WTC11 (cell line): ENCODE data around the gene FBN2. TPM values are rescaled to one million over a fixed set of nuclear protein-coding genes. Genes with fewer than 3 reads are reported as not detected.
"Not testable (repeated sequence)": the region's sequence is repeated elsewhere in the genome, so short reads cannot be mapped to it uniquely, and the experiment has no call there.

Experiments used
- ATAC-seq: fragments of 200-7000 bp; cut with Tn5 transposase; 2 replicates; pipeline ENCODE4 v1.10.0; 2021; ENCODE audit warnings: mild to moderate bottlenecking, moderate library complexity
- CTCF ChIA-PET: fragments of 300-600 bp; sonication (Branson Sonifier 250); formaldehyde crosslinking; loops from one replicate; lab custom pipeline; 2021; ENCODE audit warnings: antibody characterized with exemption; lab: Charles Lee
- POLR2A ChIA-PET: fragments of 350-600 bp; sonication (Branson Sonifier 250); formaldehyde crosslinking; loops from one replicate; lab custom pipeline; 2021; ENCODE audit warnings: antibody characterized with exemption; lab: Charles Lee
- DNase-seq: peaks from one replicate; pipeline ENCODE4 v3.0.0; 2021; ENCODE audit warnings: low spot score
- H3K27ac Mint-ChIP-seq: 2 replicates; pipeline ENCODE4 v1.8.0; 2021; ENCODE audit warnings: mixed read lengths
- H3K27me3 Mint-ChIP-seq: 2 replicates; pipeline ENCODE4 v1.8.0; 2021; ENCODE audit warnings: low read depth, mild to moderate bottlenecking, moderate library complexity, mixed read lengths
- H3K36me3 Mint-ChIP-seq: 2 replicates; pipeline ENCODE4 v1.8.0; 2021; ENCODE audit warnings: mixed read lengths
- H3K4me1 Mint-ChIP-seq: 2 replicates; pipeline ENCODE4 v1.8.0; 2022; ENCODE audit warnings: mixed read lengths
- H3K4me3 Mint-ChIP-seq: 2 replicates; pipeline ENCODE4 v1.8.0; 2021; ENCODE audit warnings: mild to moderate bottlenecking, moderate library complexity, mixed read lengths
- H3K9me3 Mint-ChIP-seq: 2 replicates; pipeline ENCODE4 v1.8.0; 2021; ENCODE audit warnings: mixed read lengths
- AR ChIP-seq: fragments of 250-450 bp; sonication (Bioruptor Pico); IDR thresholded peaks from 2 replicates; pipeline ENCODE4 v1.9.0; 2021; ENCODE audit warnings: mild to moderate bottlenecking
- ERG ChIP-seq: fragments of 250-450 bp; sonication (Bioruptor Pico); IDR thresholded peaks from 2 replicates; pipeline ENCODE4 v1.8.0; 2021; ENCODE audit warnings: mild to moderate bottlenecking
- FOXP1 ChIP-seq: sonication (generic); formaldehyde crosslinking; IDR thresholded peaks from 2 replicates; pipeline ENCODE4 v1.8.0; 2022; ENCODE audit warnings: missing genetic modification reagents, mild to moderate bottlenecking, moderate library complexity, borderline replicate concordance
- GRHL2 ChIP-seq: fragments of 250-450 bp; sonication (Bioruptor Pico); IDR thresholded peaks from 2 replicates; pipeline ENCODE4 v1.8.0; 2022; ENCODE audit warnings: mild to moderate bottlenecking, moderate library complexity; ENCODE audit not compliant: insufficient replicate concordance, severe bottlenecking
- GTF2I ChIP-seq: fragments of 250-450 bp; sonication (Bioruptor Pico); conservative IDR thresholded peaks from 2 replicates; pipeline ENCODE4 v1.4.0; 2021; ENCODE audit warnings: mild to moderate bottlenecking
- HMGA2 ChIP-seq: fragments of 250-450 bp; sonication (Bioruptor Pico); IDR thresholded peaks from 2 replicates; pipeline ENCODE4 v1.4.0; 2021; ENCODE audit warnings: mild to moderate bottlenecking, moderate library complexity
- JUN ChIP-seq: sonication (generic); formaldehyde crosslinking; IDR thresholded peaks from 2 replicates; pipeline ENCODE4 v1.8.0; 2023; ENCODE audit warnings: mild to moderate bottlenecking, missing genetic modification reagents
- NR2C2 ChIP-seq: sonication (generic); formaldehyde crosslinking; IDR thresholded peaks from 2 replicates; pipeline ENCODE4 v1.8.0; 2022; ENCODE audit warnings: mild to moderate bottlenecking, missing genetic modification reagents
- NR3C1 ChIP-seq: sonication (generic); formaldehyde crosslinking; conservative IDR thresholded peaks from 2 replicates; pipeline ENCODE4 v1.8.1; 2023; ENCODE audit warnings: low read depth, mild to moderate bottlenecking, missing genetic modification reagents
- RELA ChIP-seq: sonication (generic); formaldehyde crosslinking; IDR thresholded peaks from 2 replicates; pipeline ENCODE4 v1.8.1; 2022; ENCODE audit warnings: missing genetic modification reagents, mild to moderate bottlenecking, borderline replicate concordance
- SMAD3 ChIP-seq: sonication (generic); formaldehyde crosslinking; IDR thresholded peaks from 2 replicates; pipeline ENCODE4 v1.8.0; 2022; ENCODE audit warnings: missing genetic modification reagents, mild to moderate bottlenecking, borderline replicate concordance
- SOX15 ChIP-seq: fragments of 250-450 bp; sonication (Bioruptor Pico); IDR thresholded peaks from 2 replicates; pipeline ENCODE4 v1.9.0; 2021; ENCODE audit warnings: mild to moderate bottlenecking
- USF1 ChIP-seq: sonication (generic); formaldehyde crosslinking; IDR thresholded peaks from 2 replicates; pipeline ENCODE4 v1.8.0; 2022; ENCODE audit warnings: mild to moderate bottlenecking, missing genetic modification reagents
- ZNF121 ChIP-seq: sonication (generic); formaldehyde crosslinking; IDR thresholded peaks from 2 replicates; pipeline ENCODE4 v1.8.0; 2023; ENCODE audit warnings: missing genetic modification reagents
- ZNF232 ChIP-seq: sonication (generic); formaldehyde crosslinking; IDR thresholded peaks from 2 replicates; pipeline ENCODE4 v1.8.0; 2022; ENCODE audit warnings: mild to moderate bottlenecking, missing genetic modification reagents
- ZNF317 ChIP-seq: sonication (generic); formaldehyde crosslinking; IDR thresholded peaks from 2 replicates; pipeline ENCODE4 v1.8.1; 2023; ENCODE audit warnings: low read depth, mild to moderate bottlenecking, moderate library complexity, missing genetic modification reagents, borderline replicate concordance
- ZNF416 ChIP-seq: fragments of 250-450 bp; sonication (Bioruptor Pico); IDR thresholded peaks from 2 replicates; pipeline ENCODE4 v1.9.0; 2021; ENCODE audit warnings: mild to moderate bottlenecking, inconsistent platforms
- total RNA-seq: library from RNA; stranded (reverse); gene quantifications from 3 replicates; pipeline ENCODE4 v1.2.3, GENCODE V29; 2021
- TF ChIP-seq, protein P1 (sequence below): sonication (generic); formaldehyde crosslinking; IDR thresholded peaks from 2 replicates; pipeline ENCODE4 v1.8.1; 2023; ENCODE audit warnings: mild to moderate bottlenecking, missing genetic modification reagents, moderate library complexity
- TF ChIP-seq, protein P2 (sequence below): sonication (generic); formaldehyde crosslinking; IDR thresholded peaks from 2 replicates; pipeline ENCODE4 v1.8.1; 2022; ENCODE audit warnings: low read depth, mild to moderate bottlenecking, moderate library complexity, missing genetic modification reagents, borderline replicate concordance
- TF ChIP-seq, protein P3 (sequence below): sonication (generic); formaldehyde crosslinking; IDR thresholded peaks from 2 replicates; pipeline ENCODE4 v1.8.1; 2022; ENCODE audit warnings: mild to moderate bottlenecking, moderate library complexity, missing genetic modification reagents
- TF ChIP-seq, protein P4 (sequence below): sonication (generic); formaldehyde crosslinking; IDR thresholded peaks from 2 replicates; pipeline ENCODE4 v1.8.1; 2022; ENCODE audit warnings: missing genetic modification reagents, borderline replicate concordance
- TF ChIP-seq, protein P5 (sequence below): sonication (generic); formaldehyde crosslinking; IDR thresholded peaks from 2 replicates; pipeline ENCODE4 v1.8.1; 2023; ENCODE audit warnings: mild to moderate bottlenecking, missing genetic modification reagents

The FBN2 gene
- total RNA-seq, 1 experiment from 2014 or later, result 56.7 TPM

- H3K27ac Mint-ChIP-seq, result no peak overlapping the region
- H3K4me1 Mint-ChIP-seq, result no peaks in the 10 kb centered on the region
- H3K36me3 Mint-ChIP-seq, result peaks cover 36% of the 10 kb centered on the region
- POLR2A ChIA-PET, result no interaction called here
- peaks cover 6% of the 10 kb centered on the region; the same call in 1 of the 2 replicates for H3K9me3 Mint-ChIP-seq
- no peak for DNase-seq
- CTCF ChIA-PET, result no interaction called here
- TF ChIP-seq ERG (no peak), NR3C1 (no peak), ZNF317 (CRISPR knock-in tag) (no peak), RELA (CRISPR knock-in tag) (no peak), SMAD3 (CRISPR knock-in tag) (no peak), ZNF416 (no peak), JUN (CRISPR knock-in tag) (no peak)
- TF ChIP-seq, protein P1, sequence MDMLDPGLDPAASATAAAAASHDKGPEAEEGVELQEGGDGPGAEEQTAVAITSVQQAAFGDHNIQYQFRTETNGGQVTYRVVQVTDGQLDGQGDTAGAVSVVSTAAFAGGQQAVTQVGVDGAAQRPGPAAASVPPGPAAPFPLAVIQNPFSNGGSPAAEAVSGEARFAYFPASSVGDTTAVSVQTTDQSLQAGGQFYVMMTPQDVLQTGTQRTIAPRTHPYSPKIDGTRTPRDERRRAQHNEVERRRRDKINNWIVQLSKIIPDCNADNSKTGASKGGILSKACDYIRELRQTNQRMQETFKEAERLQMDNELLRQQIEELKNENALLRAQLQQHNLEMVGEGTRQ (CRISPR knock-in tag), result no peak
- TF ChIP-seq, protein P2, sequence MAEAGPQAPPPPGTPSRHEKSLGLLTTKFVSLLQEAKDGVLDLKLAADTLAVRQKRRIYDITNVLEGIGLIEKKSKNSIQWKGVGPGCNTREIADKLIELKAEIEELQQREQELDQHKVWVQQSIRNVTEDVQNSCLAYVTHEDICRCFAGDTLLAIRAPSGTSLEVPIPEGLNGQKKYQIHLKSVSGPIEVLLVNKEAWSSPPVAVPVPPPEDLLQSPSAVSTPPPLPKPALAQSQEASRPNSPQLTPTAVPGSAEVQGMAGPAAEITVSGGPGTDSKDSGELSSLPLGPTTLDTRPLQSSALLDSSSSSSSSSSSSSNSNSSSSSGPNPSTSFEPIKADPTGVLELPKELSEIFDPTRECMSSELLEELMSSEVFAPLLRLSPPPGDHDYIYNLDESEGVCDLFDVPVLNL (CRISPR knock-in tag), result no peak
- no peak for ATAC-seq
- H3K27me3 Mint-ChIP-seq, result no peaks in the 10 kb centered on the region
- H3K4me3 Mint-ChIP-seq, result no peak overlapping the region
These were observed 209.6 kb downstream of the FBN2 start for GRCh38 chr5:128328446-128328845.

DNA sequence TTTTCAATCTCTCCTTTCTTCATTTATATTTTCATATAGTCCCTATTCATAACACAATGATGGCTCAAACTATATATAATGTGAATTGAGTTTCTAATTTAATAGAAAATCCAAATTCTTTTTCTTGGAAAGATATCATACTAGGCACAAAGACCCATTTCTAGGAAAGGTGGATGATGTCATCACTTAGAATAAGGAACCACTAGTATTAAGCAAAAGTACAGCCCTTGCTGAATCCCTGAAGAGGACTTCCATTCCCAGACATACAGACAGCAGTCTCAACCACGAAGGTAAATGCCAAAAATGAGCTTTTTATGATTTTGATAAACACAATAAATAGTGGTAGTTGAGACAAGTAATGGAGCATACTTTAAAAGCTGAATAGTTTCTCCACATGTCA is 210.0 kb downstream of the FBN2 start:
- Mint-ChIP-seq H3K27me3 (no peaks in the 10 kb centered on the region), H3K9me3 (peaks cover 6% of the 10 kb centered on the region; the same call in 1 of the 2 replicates), H3K27ac (no peak overlapping the region), H3K36me3 (peaks cover 36% of the 10 kb centered on the region), H3K4me3 (no peak overlapping the region), H3K4me1 (no peaks in the 10 kb centered on the region)
- ChIA-PET POLR2A (no interaction called here), CTCF (no interaction called here)
- no peak for DNase-seq
- TF ChIP-seq USF1 (CRISPR knock-in tag) (no peak), RELA (CRISPR knock-in tag) (no peak), HMGA2 (CRISPR knock-in tag) (no peak), AR (CRISPR knock-in tag) (no peak), FOXP1 (CRISPR knock-in tag) (no peak), ZNF232 (no peak), NR2C2 (CRISPR knock-in tag) (no peak), GTF2I (CRISPR knock-in tag) (no peak), GRHL2 (CRISPR knock-in tag) (no peak), ZNF121 (CRISPR knock-in tag) (no peak), SOX15 (CRISPR knock-in tag) (no peak)
- TF ChIP-seq, protein P3, sequence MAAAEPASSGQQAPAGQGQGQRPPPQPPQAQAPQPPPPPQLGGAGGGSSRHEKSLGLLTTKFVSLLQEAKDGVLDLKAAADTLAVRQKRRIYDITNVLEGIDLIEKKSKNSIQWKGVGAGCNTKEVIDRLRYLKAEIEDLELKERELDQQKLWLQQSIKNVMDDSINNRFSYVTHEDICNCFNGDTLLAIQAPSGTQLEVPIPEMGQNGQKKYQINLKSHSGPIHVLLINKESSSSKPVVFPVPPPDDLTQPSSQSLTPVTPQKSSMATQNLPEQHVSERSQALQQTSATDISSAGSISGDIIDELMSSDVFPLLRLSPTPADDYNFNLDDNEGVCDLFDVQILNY (CRISPR knock-in tag), result no peak
- TF ChIP-seq, protein P1 (CRISPR knock-in tag), result no peak
- TF ChIP-seq, protein P4, sequence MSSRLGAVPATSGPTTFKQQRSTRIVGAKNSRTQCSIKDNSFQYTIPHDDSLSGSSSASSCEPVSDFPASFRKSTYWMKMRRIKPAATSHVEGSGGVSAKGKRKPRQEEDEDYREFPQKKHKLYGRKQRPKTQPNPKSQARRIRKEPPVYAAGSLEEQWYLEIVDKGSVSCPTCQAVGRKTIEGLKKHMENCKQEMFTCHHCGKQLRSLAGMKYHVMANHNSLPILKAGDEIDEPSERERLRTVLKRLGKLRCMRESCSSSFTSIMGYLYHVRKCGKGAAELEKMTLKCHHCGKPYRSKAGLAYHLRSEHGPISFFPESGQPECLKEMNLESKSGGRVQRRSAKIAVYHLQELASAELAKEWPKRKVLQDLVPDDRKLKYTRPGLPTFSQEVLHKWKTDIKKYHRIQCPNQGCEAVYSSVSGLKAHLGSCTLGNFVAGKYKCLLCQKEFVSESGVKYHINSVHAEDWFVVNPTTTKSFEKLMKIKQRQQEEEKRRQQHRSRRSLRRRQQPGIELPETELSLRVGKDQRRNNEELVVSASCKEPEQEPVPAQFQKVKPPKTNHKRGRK, result no peak
- TF ChIP-seq, protein P5, sequence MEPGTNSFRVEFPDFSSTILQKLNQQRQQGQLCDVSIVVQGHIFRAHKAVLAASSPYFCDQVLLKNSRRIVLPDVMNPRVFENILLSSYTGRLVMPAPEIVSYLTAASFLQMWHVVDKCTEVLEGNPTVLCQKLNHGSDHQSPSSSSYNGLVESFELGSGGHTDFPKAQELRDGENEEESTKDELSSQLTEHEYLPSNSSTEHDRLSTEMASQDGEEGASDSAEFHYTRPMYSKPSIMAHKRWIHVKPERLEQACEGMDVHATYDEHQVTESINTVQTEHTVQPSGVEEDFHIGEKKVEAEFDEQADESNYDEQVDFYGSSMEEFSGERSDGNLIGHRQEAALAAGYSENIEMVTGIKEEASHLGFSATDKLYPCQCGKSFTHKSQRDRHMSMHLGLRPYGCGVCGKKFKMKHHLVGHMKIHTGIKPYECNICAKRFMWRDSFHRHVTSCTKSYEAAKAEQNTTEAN, result no peak
- no peak for ATAC-seq

DNA sequence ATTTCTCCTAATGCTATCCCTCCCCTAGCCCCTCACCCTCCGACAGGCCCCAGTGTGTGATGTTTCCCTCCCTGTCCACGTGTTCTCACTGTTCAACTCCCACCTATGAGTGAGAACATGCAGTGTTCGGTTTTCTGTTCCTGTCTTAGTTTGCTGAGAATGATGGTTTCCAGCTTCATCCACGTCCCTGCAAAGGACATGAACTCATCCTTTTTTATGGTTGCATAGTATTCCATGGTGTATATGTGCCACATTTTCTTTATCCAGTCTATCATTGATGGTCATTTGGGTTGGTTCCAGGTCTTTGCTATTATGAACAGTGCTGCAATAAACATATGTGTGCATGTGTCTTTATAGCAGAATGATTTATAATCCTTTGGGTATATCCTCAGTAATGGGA is 216.6 kb downstream of the FBN2 start:
- CTCF ChIA-PET, POLR2A ChIA-PET: not testable (repeated sequence)

More for the DNA sequence above, 216.6 kb downstream of the FBN2 start:
- not testable (repeated sequence) for H3K36me3 Mint-ChIP-seq, H3K27ac Mint-ChIP-seq, ATAC-seq, H3K27me3 Mint-ChIP-seq, H3K4me1 Mint-ChIP-seq, DNase-seq, H3K9me3 Mint-ChIP-seq, H3K4me3 Mint-ChIP-seq
